Neural cell (in vitro differentiated cells): ENCODE results near the gene MYBPC2. TPM values are rescaled to one million over a fixed set of nuclear protein-coding genes. Genes with fewer than 3 reads are reported as not detected.
A peak's percentile ranks its signal among the peaks of the same experiment; 100 is the strongest.

Experiments used
- H2AFZ ChIP-seq: fragments of 200-600, 300-800 bp; sonication (generic), shearing (Covaris generic); 2 replicates; pipeline ENCODE4 v1.6.0; 2014; ENCODE audit warnings: low read depth, mild to moderate bottlenecking, antibody characterized with exemption, low read length, moderate library complexity
- H3F3A ChIP-seq: fragments of 200-600 bp; shearing (Covaris generic); 2 replicates; pipeline ENCODE4 v1.6.1; 2016; ENCODE audit warnings: mild to moderate bottlenecking, moderate library complexity, mixed read lengths, antibody characterized with exemption, low read length; ENCODE audit not compliant: insufficient read depth, poor library complexity, severe bottlenecking
- H3K27ac ChIP-seq: fragments of 200-600, 300-800 bp; sonication (generic), shearing (Covaris generic); 2 replicates; pipeline ENCODE4 v1.5.1; 2014; ENCODE audit warnings: mild to moderate bottlenecking, low read length, moderate library complexity
- H3K27me3 ChIP-seq: fragments of 300-800, 200-600 bp; sonication (generic), shearing (Covaris generic); 2 replicates; pipeline ENCODE4 v1.6.0; 2014; ENCODE audit warnings: mild to moderate bottlenecking, low read depth, low read length, moderate library complexity; ENCODE audit not compliant: insufficient read depth
- H3K36me3 ChIP-seq: fragments of 300-800, 200-600 bp; sonication (generic), shearing (Covaris generic); 2 replicates; pipeline ENCODE4 v1.5.1; 2014; ENCODE audit warnings: mild to moderate bottlenecking, antibody characterized with exemption, low read length, moderate library complexity; ENCODE audit not compliant: insufficient read depth
- H3K4me2 ChIP-seq: fragments of 300-800, 200-600 bp; sonication (generic), shearing (Covaris generic); 2 replicates; pipeline ENCODE4 v1.6.0; 2014; ENCODE audit warnings: mild to moderate bottlenecking, low read length
- H3K4me3 ChIP-seq: fragments of 300-800, 200-600 bp; sonication (generic), shearing (Covaris generic); 2 replicates; pipeline ENCODE4 v1.5.1; 2014; ENCODE audit warnings: mild to moderate bottlenecking, low read length, moderate library complexity
- H3K79me2 ChIP-seq: fragments of 200-600 bp; shearing (Covaris generic); replicated peaks from 2 replicates; pipeline ENCODE4 v1.6.0; 2014; ENCODE audit warnings: mild to moderate bottlenecking, low read length, moderate library complexity; ENCODE audit not compliant: insufficient read depth
- H3K9ac ChIP-seq: fragments of 300-800, 200-600 bp; sonication (generic), shearing (Covaris generic); 2 replicates; pipeline ENCODE4 v1.6.1; 2016; ENCODE audit warnings: mild to moderate bottlenecking, low read length, mixed read lengths
- H3K9me2 ChIP-seq: fragments of 200-600 bp; shearing (Covaris generic); 2 replicates; pipeline ENCODE4 v1.6.1; 2016; ENCODE audit warnings: mild to moderate bottlenecking, low read length, mixed read lengths; ENCODE audit not compliant: insufficient read depth
- H3K9me3 ChIP-seq: fragments of 200-600, 300-800 bp; sonication (generic), shearing (Covaris generic); 2 replicates; pipeline ENCODE4 v1.6.1; 2016; ENCODE audit warnings: mild to moderate bottlenecking, mixed run types, low read length, moderate library complexity, mixed read lengths
- H4K20me1 ChIP-seq: fragments of 200-600 bp; shearing (Covaris generic); 2 replicates; pipeline ENCODE4 v1.6.1; 2016; ENCODE audit warnings: mild to moderate bottlenecking, mixed run types; ENCODE audit not compliant: insufficient read depth
- CTCF ChIP-seq: fragments of 450-650 bp; IDR thresholded peaks from 2 replicates; pipeline ENCODE4 v1.5.1; 2014; ENCODE audit warnings: antibody characterized with exemption, mild to moderate bottlenecking, moderate library complexity; ENCODE audit not compliant: poor library complexity, severe bottlenecking
- EP300 ChIP-seq: fragments of 450-650 bp; conservative IDR thresholded peaks from 2 replicates; pipeline ENCODE4 v1.6.1; 2014; ENCODE audit warnings: antibody characterized with exemption, mild to moderate bottlenecking, moderate library complexity; ENCODE audit not compliant: poor library complexity, severe bottlenecking
- EZH2 ChIP-seq: fragments of 200-600, 300-800 bp; shearing (Covaris generic), sonication (generic); IDR thresholded peaks from 2 replicates; pipeline ENCODE4 v1.6.1; 2014; ENCODE audit warnings: antibody characterized with exemption, low read length, borderline replicate concordance, mild to moderate bottlenecking; ENCODE audit not compliant: insufficient read depth, poor library complexity, severe bottlenecking
- MXI1 ChIP-seq: fragments of 450-650 bp; conservative IDR thresholded peaks from 2 replicates; pipeline ENCODE4 v1.6.1; 2014; ENCODE audit warnings: antibody characterized with exemption, mild to moderate bottlenecking; ENCODE audit not compliant: poor library complexity, severe bottlenecking
- POLR2AphosphoS5 ChIP-seq: IDR thresholded peaks from 2 replicates; pipeline ENCODE4 v1.6.1; 2012
- RAD21 ChIP-seq: fragments of 450-650 bp; conservative IDR thresholded peaks from 2 replicates; pipeline ENCODE4 v1.6.1; 2014; ENCODE audit warnings: antibody characterized with exemption, mild to moderate bottlenecking, moderate library complexity
- SMC3 ChIP-seq: fragments of 450-650 bp; conservative IDR thresholded peaks from 2 replicates; pipeline ENCODE4 v1.6.1; 2014; ENCODE audit warnings: antibody characterized with exemption, mild to moderate bottlenecking, moderate library complexity; ENCODE audit not compliant: poor library complexity
- TAF1 ChIP-seq: IDR thresholded peaks from 2 replicates; pipeline ENCODE4 v1.6.1; 2012; ENCODE audit warnings: low read depth
- polyA plus RNA-seq: library from polyadenylated mRNA; depleted of rRNA; stranded (reverse); fragments of >200 nt; gene quantifications from 2 replicates; pipeline ENCODE4 v1.2.3, GENCODE V29; 2014
- TF ChIP-seq, protein P1 (sequence below): IDR thresholded peaks from 2 replicates; pipeline ENCODE4 v1.6.1; 2012; ENCODE audit warnings: borderline replicate concordance

Gene MYBPC2
- polyA plus RNA-seq, 1 donor from 2014 or later = not detected

DNA sequence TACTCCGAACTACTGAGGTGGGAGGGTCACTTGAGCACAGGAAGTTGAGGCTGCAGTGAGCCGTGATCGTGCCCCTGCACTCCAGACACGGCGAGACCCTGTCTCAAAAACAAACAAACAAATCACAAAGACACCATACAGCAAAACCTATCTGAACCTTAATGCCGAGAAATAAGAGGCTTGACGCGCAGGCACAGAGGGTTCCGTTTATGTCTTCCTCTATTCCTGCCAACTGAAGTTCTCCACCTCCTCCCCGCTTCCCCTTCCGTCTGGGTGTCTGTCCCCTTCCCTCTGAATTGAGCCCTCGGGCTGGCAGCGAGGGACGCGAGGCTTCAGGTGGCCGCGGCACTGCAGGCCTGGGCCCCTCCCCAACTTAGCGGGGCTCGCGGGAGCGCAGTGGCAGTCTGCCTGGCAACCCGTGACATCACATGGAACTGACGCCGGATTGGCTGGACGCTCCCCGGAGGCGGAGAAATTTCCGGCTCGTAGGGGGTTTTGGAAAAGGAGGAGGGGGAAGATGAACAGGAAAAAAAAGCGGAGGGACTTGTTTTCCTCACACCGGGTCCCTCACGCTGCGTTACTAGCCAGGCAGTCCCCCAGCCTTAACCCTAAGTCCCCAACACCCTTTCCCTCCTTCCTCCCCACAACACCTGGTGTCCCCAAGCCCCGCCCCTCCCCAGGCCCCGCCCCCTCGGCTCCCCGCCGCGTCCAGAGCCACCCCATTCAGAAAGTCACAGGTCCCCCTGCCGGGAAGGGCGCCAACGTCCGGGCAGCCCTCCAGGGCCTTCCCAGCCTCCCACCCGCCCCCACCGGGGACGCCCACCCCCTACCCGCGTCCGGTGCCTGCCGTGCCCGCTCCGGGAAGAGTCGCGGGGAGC lies 1.1 kb upstream of the MYBPC2 start:
- H3K79me2 ChIP-seq = no peaks in the 10 kb centered on the region
- no peak overlapping the region for H3K4me2 ChIP-seq
- no peak overlapping the region for H2AFZ ChIP-seq
- peak overlapping the region; percentile 76 for H3K4me3 ChIP-seq
- H3K9me3 ChIP-seq = no peaks in the 10 kb centered on the region
- TF ChIP-seq EZH2 (no peak), TAF1 (no peak), POLR2AphosphoS5 (no peak), RAD21 (no peak), SMC3 (no peak), CTCF (no peak), MXI1 (no peak), EP300 (no peak)
- TF ChIP-seq, protein P1, sequence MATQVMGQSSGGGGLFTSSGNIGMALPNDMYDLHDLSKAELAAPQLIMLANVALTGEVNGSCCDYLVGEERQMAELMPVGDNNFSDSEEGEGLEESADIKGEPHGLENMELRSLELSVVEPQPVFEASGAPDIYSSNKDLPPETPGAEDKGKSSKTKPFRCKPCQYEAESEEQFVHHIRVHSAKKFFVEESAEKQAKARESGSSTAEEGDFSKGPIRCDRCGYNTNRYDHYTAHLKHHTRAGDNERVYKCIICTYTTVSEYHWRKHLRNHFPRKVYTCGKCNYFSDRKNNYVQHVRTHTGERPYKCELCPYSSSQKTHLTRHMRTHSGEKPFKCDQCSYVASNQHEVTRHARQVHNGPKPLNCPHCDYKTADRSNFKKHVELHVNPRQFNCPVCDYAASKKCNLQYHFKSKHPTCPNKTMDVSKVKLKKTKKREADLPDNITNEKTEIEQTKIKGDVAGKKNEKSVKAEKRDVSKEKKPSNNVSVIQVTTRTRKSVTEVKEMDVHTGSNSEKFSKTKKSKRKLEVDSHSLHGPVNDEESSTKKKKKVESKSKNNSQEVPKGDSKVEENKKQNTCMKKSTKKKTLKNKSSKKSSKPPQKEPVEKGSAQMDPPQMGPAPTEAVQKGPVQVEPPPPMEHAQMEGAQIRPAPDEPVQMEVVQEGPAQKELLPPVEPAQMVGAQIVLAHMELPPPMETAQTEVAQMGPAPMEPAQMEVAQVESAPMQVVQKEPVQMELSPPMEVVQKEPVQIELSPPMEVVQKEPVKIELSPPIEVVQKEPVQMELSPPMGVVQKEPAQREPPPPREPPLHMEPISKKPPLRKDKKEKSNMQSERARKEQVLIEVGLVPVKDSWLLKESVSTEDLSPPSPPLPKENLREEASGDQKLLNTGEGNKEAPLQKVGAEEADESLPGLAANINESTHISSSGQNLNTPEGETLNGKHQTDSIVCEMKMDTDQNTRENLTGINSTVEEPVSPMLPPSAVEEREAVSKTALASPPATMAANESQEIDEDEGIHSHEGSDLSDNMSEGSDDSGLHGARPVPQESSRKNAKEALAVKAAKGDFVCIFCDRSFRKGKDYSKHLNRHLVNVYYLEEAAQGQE = no peak
- no peak overlapping the region for H3K27ac ChIP-seq
- H3K9me2 ChIP-seq = no peaks in the 10 kb centered on the region
- H3K9ac ChIP-seq = peak overlapping the region; percentile 62
- no peaks in the 10 kb centered on the region for H3F3A ChIP-seq
- peaks cover 5% of the 10 kb centered on the region for H3K27me3 ChIP-seq
- no peaks in the 10 kb centered on the region for H4K20me1 ChIP-seq
- H3K36me3 ChIP-seq = no peaks in the 10 kb centered on the region

DNA sequence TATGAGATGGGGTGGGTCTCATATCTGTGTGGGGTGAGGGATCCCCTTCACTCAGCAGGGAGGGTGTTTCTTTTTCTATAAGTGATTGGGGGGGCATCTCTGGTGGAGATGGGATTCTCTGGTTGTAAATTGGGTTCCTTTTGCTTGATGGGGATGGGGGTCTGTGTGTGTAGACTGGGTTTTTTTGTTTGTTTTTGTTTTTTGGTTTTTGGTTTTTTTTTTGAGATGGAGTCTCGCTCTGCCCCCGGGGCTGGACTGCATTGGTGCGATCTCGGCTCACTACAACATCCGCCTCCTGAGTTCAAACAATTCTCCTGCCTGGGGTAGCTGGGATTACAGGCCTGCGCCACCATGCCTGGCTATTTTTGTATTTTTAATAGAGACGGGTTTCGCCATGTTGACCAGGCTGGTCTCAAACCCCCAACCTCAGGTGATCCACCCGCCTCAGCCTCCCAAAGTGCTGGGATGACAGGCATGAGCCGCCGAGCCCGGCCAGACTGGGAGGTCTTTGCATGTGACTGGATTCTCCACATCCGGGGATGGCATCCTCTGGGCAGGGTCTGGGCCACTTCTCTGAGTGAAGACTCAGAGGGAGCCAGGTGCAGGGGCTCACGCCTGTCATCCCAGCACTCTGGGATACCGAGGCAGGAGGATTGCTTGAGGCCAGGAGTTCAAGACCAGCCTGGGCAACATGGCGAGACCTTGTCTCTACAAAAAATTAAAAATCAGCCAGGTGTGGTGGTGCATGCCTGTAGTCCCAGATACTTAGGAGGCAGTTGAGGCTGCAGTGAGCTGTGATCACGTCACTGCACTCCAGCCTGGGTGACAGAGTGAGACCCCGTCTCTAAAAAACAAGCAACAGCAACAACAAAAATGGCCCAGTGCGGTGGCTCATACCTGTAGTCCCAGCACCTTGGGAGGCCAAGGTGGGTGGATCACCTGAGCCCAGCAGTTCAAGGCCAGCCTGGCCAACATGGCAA lies 799 bp downstream of the MYBPC2 start:
- TF ChIP-seq TAF1 (no peak), RAD21 (no peak), MXI1 (no peak), POLR2AphosphoS5 (no peak), CTCF (no peak), EZH2 (no peak), EP300 (no peak), SMC3 (no peak)
- TF ChIP-seq, protein P1 = no peak
- Histone ChIP-seq H3K9ac (no peak overlapping the region), H3F3A (no peaks in the 10 kb centered on the region), H3K27ac (no peak overlapping the region), H3K4me2 (no peak overlapping the region), H3K79me2 (no peaks in the 10 kb centered on the region), H4K20me1 (no peaks in the 10 kb centered on the region), H3K36me3 (no peaks in the 10 kb centered on the region), H2AFZ (no peak overlapping the region), H3K27me3 (peaks cover 5% of the 10 kb centered on the region), H3K9me3 (no peaks in the 10 kb centered on the region), H3K9me2 (no peaks in the 10 kb centered on the region), H3K4me3 (no peak overlapping the region)
